Neural cell (in vitro differentiated cells): ENCODE results near the gene LRRC8C. TPM values are rescaled to one million over a fixed set of nuclear protein-coding genes. Genes with fewer than 3 reads are reported as not detected.
"Not testable (repeated sequence)": the region's sequence is repeated elsewhere in the genome, so short reads cannot be mapped to it uniquely, and the experiment has no call there.

ENCODE experiments used
- H2AFZ ChIP-seq: fragments of 200-600, 300-800 bp; sonication (generic), shearing (Covaris generic); 2 replicates; pipeline ENCODE4 v1.6.0; 2014; ENCODE audit warnings: low read depth, mild to moderate bottlenecking, antibody characterized with exemption, low read length, moderate library complexity
- H3F3A ChIP-seq: fragments of 200-600 bp; shearing (Covaris generic); 2 replicates; pipeline ENCODE4 v1.6.1; 2016; ENCODE audit warnings: mild to moderate bottlenecking, moderate library complexity, mixed read lengths, antibody characterized with exemption, low read length; ENCODE audit not compliant: insufficient read depth, poor library complexity, severe bottlenecking
- H3K27ac ChIP-seq: fragments of 200-600, 300-800 bp; sonication (generic), shearing (Covaris generic); 2 replicates; pipeline ENCODE4 v1.5.1; 2014; ENCODE audit warnings: mild to moderate bottlenecking, low read length, moderate library complexity
- H3K27me3 ChIP-seq: fragments of 300-800, 200-600 bp; sonication (generic), shearing (Covaris generic); 2 replicates; pipeline ENCODE4 v1.6.0; 2014; ENCODE audit warnings: mild to moderate bottlenecking, low read depth, low read length, moderate library complexity; ENCODE audit not compliant: insufficient read depth
- H3K36me3 ChIP-seq: fragments of 300-800, 200-600 bp; sonication (generic), shearing (Covaris generic); 2 replicates; pipeline ENCODE4 v1.5.1; 2014; ENCODE audit warnings: mild to moderate bottlenecking, antibody characterized with exemption, low read length, moderate library complexity; ENCODE audit not compliant: insufficient read depth
- H3K4me2 ChIP-seq: fragments of 300-800, 200-600 bp; sonication (generic), shearing (Covaris generic); 2 replicates; pipeline ENCODE4 v1.6.0; 2014; ENCODE audit warnings: mild to moderate bottlenecking, low read length
- H3K4me3 ChIP-seq: fragments of 300-800, 200-600 bp; sonication (generic), shearing (Covaris generic); 2 replicates; pipeline ENCODE4 v1.5.1; 2014; ENCODE audit warnings: mild to moderate bottlenecking, low read length, moderate library complexity
- H3K79me2 ChIP-seq: fragments of 200-600 bp; shearing (Covaris generic); replicated peaks from 2 replicates; pipeline ENCODE4 v1.6.0; 2014; ENCODE audit warnings: mild to moderate bottlenecking, low read length, moderate library complexity; ENCODE audit not compliant: insufficient read depth
- H3K9ac ChIP-seq: fragments of 300-800, 200-600 bp; sonication (generic), shearing (Covaris generic); 2 replicates; pipeline ENCODE4 v1.6.1; 2016; ENCODE audit warnings: mild to moderate bottlenecking, low read length, mixed read lengths
- H3K9me2 ChIP-seq: fragments of 200-600 bp; shearing (Covaris generic); 2 replicates; pipeline ENCODE4 v1.6.1; 2016; ENCODE audit warnings: mild to moderate bottlenecking, low read length, mixed read lengths; ENCODE audit not compliant: insufficient read depth
- H3K9me3 ChIP-seq: fragments of 200-600, 300-800 bp; sonication (generic), shearing (Covaris generic); 2 replicates; pipeline ENCODE4 v1.6.1; 2016; ENCODE audit warnings: mild to moderate bottlenecking, mixed run types, low read length, moderate library complexity, mixed read lengths
- H4K20me1 ChIP-seq: fragments of 200-600 bp; shearing (Covaris generic); 2 replicates; pipeline ENCODE4 v1.6.1; 2016; ENCODE audit warnings: mild to moderate bottlenecking, mixed run types; ENCODE audit not compliant: insufficient read depth
- CTCF ChIP-seq: fragments of 450-650 bp; IDR thresholded peaks from 2 replicates; pipeline ENCODE4 v1.5.1; 2014; ENCODE audit warnings: antibody characterized with exemption, mild to moderate bottlenecking, moderate library complexity; ENCODE audit not compliant: poor library complexity, severe bottlenecking
- EP300 ChIP-seq: fragments of 450-650 bp; conservative IDR thresholded peaks from 2 replicates; pipeline ENCODE4 v1.6.1; 2014; ENCODE audit warnings: antibody characterized with exemption, mild to moderate bottlenecking, moderate library complexity; ENCODE audit not compliant: poor library complexity, severe bottlenecking
- EZH2 ChIP-seq: fragments of 200-600, 300-800 bp; shearing (Covaris generic), sonication (generic); IDR thresholded peaks from 2 replicates; pipeline ENCODE4 v1.6.1; 2014; ENCODE audit warnings: antibody characterized with exemption, low read length, borderline replicate concordance, mild to moderate bottlenecking; ENCODE audit not compliant: insufficient read depth, poor library complexity, severe bottlenecking
- MXI1 ChIP-seq: fragments of 450-650 bp; conservative IDR thresholded peaks from 2 replicates; pipeline ENCODE4 v1.6.1; 2014; ENCODE audit warnings: antibody characterized with exemption, mild to moderate bottlenecking; ENCODE audit not compliant: poor library complexity, severe bottlenecking
- POLR2AphosphoS5 ChIP-seq: IDR thresholded peaks from 2 replicates; pipeline ENCODE4 v1.6.1; 2012
- RAD21 ChIP-seq: fragments of 450-650 bp; conservative IDR thresholded peaks from 2 replicates; pipeline ENCODE4 v1.6.1; 2014; ENCODE audit warnings: antibody characterized with exemption, mild to moderate bottlenecking, moderate library complexity
- REST ChIP-seq: IDR thresholded peaks from 2 replicates; pipeline ENCODE4 v1.6.1; 2012; ENCODE audit warnings: borderline replicate concordance
- SMC3 ChIP-seq: fragments of 450-650 bp; conservative IDR thresholded peaks from 2 replicates; pipeline ENCODE4 v1.6.1; 2014; ENCODE audit warnings: antibody characterized with exemption, mild to moderate bottlenecking, moderate library complexity; ENCODE audit not compliant: poor library complexity
- TAF1 ChIP-seq: IDR thresholded peaks from 2 replicates; pipeline ENCODE4 v1.6.1; 2012; ENCODE audit warnings: low read depth
- polyA plus RNA-seq: library from polyadenylated mRNA; depleted of rRNA; stranded (reverse); fragments of >200 nt; gene quantifications from 2 replicates; pipeline ENCODE4 v1.2.3, GENCODE V29; 2014

Gene LRRC8C
- polyA plus RNA-seq, 1 donor from 2014 or later: 0.78 TPM

- H2AFZ ChIP-seq: no peak overlapping the region
- no peaks in the 10 kb centered on the region for H3F3A ChIP-seq
- H3K9me3 ChIP-seq: no peaks in the 10 kb centered on the region
- no peaks in the 10 kb centered on the region for H4K20me1 ChIP-seq
- no peak for TF ChIP-seq EP300
- no peak for TF ChIP-seq EZH2
- TF ChIP-seq RAD21: no peak
- no peak for TF ChIP-seq POLR2AphosphoS5
- no peak for TF ChIP-seq MXI1
- no peak for TF ChIP-seq CTCF
- TF ChIP-seq TAF1: no peak
- TF ChIP-seq REST: no peak
- TF ChIP-seq SMC3: no peak
- no peaks in the 10 kb centered on the region for H3K9me2 ChIP-seq
- H3K79me2 ChIP-seq: no peaks in the 10 kb centered on the region
- no peak overlapping the region for H3K4me3 ChIP-seq
- no peaks in the 10 kb centered on the region for H3K36me3 ChIP-seq
- no peaks in the 10 kb centered on the region for H3K27me3 ChIP-seq
- no peak overlapping the region for H3K27ac ChIP-seq
- H3K9ac ChIP-seq: no peak overlapping the region
- H3K4me2 ChIP-seq: no peak overlapping the region
These were observed 70.5 kb downstream of the LRRC8C start for GRCh38 chr1:89703469-89703868.

- H3K27me3 ChIP-seq: no peaks in the 10 kb centered on the region
- no peaks in the 10 kb centered on the region for H3F3A ChIP-seq
- no peak overlapping the region for H3K4me3 ChIP-seq
- H3K27ac ChIP-seq: no peak overlapping the region
- no peak overlapping the region for H3K4me2 ChIP-seq
- H3K9ac ChIP-seq: no peak overlapping the region
- TF ChIP-seq SMC3 (no peak), REST (no peak), TAF1 (no peak), POLR2AphosphoS5 (no peak), CTCF (no peak), EZH2 (no peak), EP300 (no peak), MXI1 (no peak), RAD21 (no peak)
- H3K79me2 ChIP-seq: no peaks in the 10 kb centered on the region
- no peak overlapping the region for H2AFZ ChIP-seq
- no peaks in the 10 kb centered on the region for H3K9me3 ChIP-seq
- H3K9me2 ChIP-seq: no peaks in the 10 kb centered on the region
- no peaks in the 10 kb centered on the region for H3K36me3 ChIP-seq
- no peaks in the 10 kb centered on the region for H4K20me1 ChIP-seq
These were observed 71.1 kb downstream of the LRRC8C start for GRCh38 chr1:89704014-89704413.

GRCh38 chr1:89704885-89705284 lies 72.0 kb downstream of the LRRC8C start:
- H3K9ac ChIP-seq, H3K9me3 ChIP-seq, H4K20me1 ChIP-seq, H3K4me3 ChIP-seq, H3K36me3 ChIP-seq, H3K27me3 ChIP-seq, H3F3A ChIP-seq, H3K27ac ChIP-seq, H3K79me2 ChIP-seq, H2AFZ ChIP-seq, H3K4me2 ChIP-seq, H3K9me2 ChIP-seq: not testable (repeated sequence)
